SK-N-SH treated with all-trans-retinoic acid at 6 μM for 48 hours (cell line): ENCODE data around the gene SAAL1.

ENCODE experiments used
- ATAC-seq: fragments of 200-7000 bp; cut with Tn5 transposase; 3 replicates; pipeline ENCODE4 v1.9.1; 2020; ENCODE audit warnings: mild to moderate bottlenecking, moderate library complexity
- ARNTL ChIP-seq: fragments of 450-650 bp; formaldehyde crosslinking; IDR thresholded peaks from 2 replicates; pipeline ENCODE4 v1.5.0; 2020; ENCODE audit warnings: low read depth, mild to moderate bottlenecking, moderate library complexity, borderline replicate concordance
- CREB5 ChIP-seq: fragments of 250-450 bp; sonication (Bioruptor Pico); IDR thresholded peaks from 2 replicates; pipeline ENCODE4 v1.5.1; 2020; ENCODE audit warnings: low read depth, mild to moderate bottlenecking, moderate library complexity
- CSDC2 ChIP-seq: fragments of 250-450 bp; sonication (Bioruptor Pico); IDR thresholded peaks from 2 replicates; pipeline ENCODE4 v1.5.0; 2020; ENCODE audit warnings: mild to moderate bottlenecking, moderate library complexity
- ESRRG ChIP-seq: fragments of 250-450 bp; sonication (Bioruptor Pico); IDR thresholded peaks from 2 replicates; pipeline ENCODE4 v1.6.1; 2021; ENCODE audit warnings: mild to moderate bottlenecking
- GLIS3 ChIP-seq: fragments of 250-450 bp; sonication (Bioruptor Pico); IDR thresholded peaks from 2 replicates; pipeline ENCODE4 v1.5.0; 2020; ENCODE audit warnings: mild to moderate bottlenecking, moderate library complexity
- ISL1 ChIP-seq: fragments of 250-450 bp; sonication (Bioruptor Pico); IDR thresholded peaks from 2 replicates; pipeline ENCODE4 v2.1.2; 2022; ENCODE audit warnings: mild to moderate bottlenecking, moderate library complexity
- PATZ1 ChIP-seq: fragments of 250-450 bp; sonication (Bioruptor Pico); IDR thresholded peaks from 2 replicates; pipeline ENCODE4 v1.8.0; 2020; ENCODE audit warnings: mild to moderate bottlenecking, moderate library complexity, borderline replicate concordance
- POU6F1 ChIP-seq: fragments of 250-450 bp; sonication (Bioruptor Pico); IDR thresholded peaks from 2 replicates; pipeline ENCODE4 v1.8.0; 2021; ENCODE audit warnings: low read depth, mild to moderate bottlenecking, moderate library complexity, borderline replicate concordance
- PPARA ChIP-seq: fragments of 250-450 bp; sonication (Bioruptor Pico); IDR thresholded peaks from 2 replicates; pipeline ENCODE4 v1.5.0; 2020; ENCODE audit warnings: mild to moderate bottlenecking, borderline replicate concordance
- RARB ChIP-seq: fragments of 250-450 bp; sonication (Bioruptor Pico); IDR thresholded peaks from 2 replicates; pipeline ENCODE4 v1.8.0; 2021; ENCODE audit warnings: mild to moderate bottlenecking, moderate library complexity
- SNAI2 ChIP-seq: fragments of 250-450 bp; sonication (Bioruptor Pico); IDR thresholded peaks from 2 replicates; pipeline ENCODE4 v1.5.0; 2020; ENCODE audit warnings: mild to moderate bottlenecking, moderate library complexity
- TCF4 ChIP-seq: fragments of 250-450 bp; sonication (Bioruptor Pico); IDR thresholded peaks from 2 replicates; pipeline ENCODE4 v1.8.0; 2021; ENCODE audit warnings: mild to moderate bottlenecking, moderate library complexity, borderline replicate concordance
- TOX ChIP-seq: fragments of 250-450 bp; sonication (Bioruptor Pico); IDR thresholded peaks from 2 replicates; pipeline ENCODE4 v1.8.0; 2021; ENCODE audit warnings: mild to moderate bottlenecking, moderate library complexity, borderline replicate concordance
- ZC3H10 ChIP-seq: fragments of 250-450 bp; sonication (Bioruptor Pico); IDR thresholded peaks from 2 replicates; pipeline ENCODE4 v1.5.1; 2021; ENCODE audit warnings: mild to moderate bottlenecking, moderate library complexity
- ZFP30 ChIP-seq: fragments of 450-650 bp; formaldehyde crosslinking; IDR thresholded peaks from 2 replicates; pipeline ENCODE4 v1.5.0; 2022; ENCODE audit warnings: mild to moderate bottlenecking, moderate library complexity
- ZNF565 ChIP-seq: fragments of 450-650 bp; formaldehyde crosslinking; conservative IDR thresholded peaks from 2 replicates; pipeline ENCODE4 v1.5.0; 2020; ENCODE audit warnings: low read depth, mild to moderate bottlenecking, moderate library complexity
- ZNF70 ChIP-seq: fragments of 450-650 bp; formaldehyde crosslinking; IDR thresholded peaks from 2 replicates; pipeline ENCODE4 v1.5.0; 2020; ENCODE audit warnings: mild to moderate bottlenecking, moderate library complexity
- ZNF8 ChIP-seq: fragments of 450-650 bp; formaldehyde crosslinking; IDR thresholded peaks from 2 replicates; pipeline ENCODE4 v1.5.0; 2020; ENCODE audit warnings: mild to moderate bottlenecking, moderate library complexity
- TF ChIP-seq, protein P1 (sequence below): fragments of 250-450 bp; sonication (Bioruptor Pico); IDR thresholded peaks from 2 replicates; pipeline ENCODE4 v1.5.1; 2021; ENCODE audit warnings: mild to moderate bottlenecking, moderate library complexity
- TF ChIP-seq, protein P2 (sequence below): fragments of 250-450 bp; sonication (Bioruptor Pico); IDR thresholded peaks from 2 replicates; pipeline ENCODE4 v1.5.0; 2020; ENCODE audit warnings: mild to moderate bottlenecking, moderate library complexity

SAAL1 gene

DNA sequence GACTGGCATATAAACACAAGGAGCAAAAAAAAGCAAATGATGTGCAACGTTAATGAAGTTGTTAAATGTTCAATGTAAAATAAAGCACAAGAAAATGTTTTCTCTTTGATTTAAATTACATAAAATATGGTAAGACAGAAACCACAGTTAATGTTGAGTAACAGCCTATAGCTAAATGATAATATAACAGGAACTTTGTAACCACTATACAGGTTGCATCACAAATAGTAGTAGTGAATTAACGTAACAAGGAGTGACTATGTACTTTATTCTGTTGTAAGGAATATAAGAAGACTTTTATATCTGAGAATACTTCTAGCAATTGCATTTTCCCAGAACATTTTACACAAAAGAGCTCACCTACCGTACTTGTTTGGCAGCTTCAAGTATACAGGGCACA lies 16.9 kb downstream of the SAAL1 start:
- no peak for TF ChIP-seq POU6F1 (CRISPR knock-in tag)
- ATAC-seq: no peak

DNA sequence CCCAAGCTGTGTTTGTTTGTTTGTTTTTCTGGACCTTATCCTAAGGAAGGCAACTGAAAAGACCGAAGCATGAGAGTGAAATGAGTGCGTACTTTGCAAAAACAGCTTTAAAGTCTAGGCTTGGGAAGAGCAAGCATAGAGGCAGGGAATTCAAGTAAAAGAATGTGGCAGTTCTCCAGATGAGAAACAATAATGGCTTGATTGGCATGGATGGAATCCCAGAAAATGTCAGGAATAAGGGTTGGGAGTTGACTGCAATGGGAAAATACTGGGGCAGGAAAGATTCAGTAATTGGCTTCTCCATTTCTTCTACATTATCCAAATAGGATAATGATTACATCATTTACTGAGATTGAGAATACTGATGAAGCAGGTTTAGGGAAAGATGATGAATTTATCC lies 17.5 kb downstream of the SAAL1 start:
- no peak for ATAC-seq

GRCh38 chr11:18081551-18081950 lies 24.3 kb downstream of the SAAL1 start:
- no peak for ATAC-seq
- TF ChIP-seq PATZ1 (CRISPR knock-in tag) (no peak), ZC3H10 (CRISPR knock-in tag) (no peak), GLIS3 (CRISPR knock-in tag) (no peak), ZNF565 (no peak), CREB5 (CRISPR knock-in tag) (no peak), ZNF8 (CRISPR knock-in tag) (no peak), SNAI2 (CRISPR knock-in tag) (no peak), ARNTL (no peak), CSDC2 (CRISPR knock-in tag) (no peak), ZNF70 (CRISPR knock-in tag) (no peak)
- TF ChIP-seq, protein P1, sequence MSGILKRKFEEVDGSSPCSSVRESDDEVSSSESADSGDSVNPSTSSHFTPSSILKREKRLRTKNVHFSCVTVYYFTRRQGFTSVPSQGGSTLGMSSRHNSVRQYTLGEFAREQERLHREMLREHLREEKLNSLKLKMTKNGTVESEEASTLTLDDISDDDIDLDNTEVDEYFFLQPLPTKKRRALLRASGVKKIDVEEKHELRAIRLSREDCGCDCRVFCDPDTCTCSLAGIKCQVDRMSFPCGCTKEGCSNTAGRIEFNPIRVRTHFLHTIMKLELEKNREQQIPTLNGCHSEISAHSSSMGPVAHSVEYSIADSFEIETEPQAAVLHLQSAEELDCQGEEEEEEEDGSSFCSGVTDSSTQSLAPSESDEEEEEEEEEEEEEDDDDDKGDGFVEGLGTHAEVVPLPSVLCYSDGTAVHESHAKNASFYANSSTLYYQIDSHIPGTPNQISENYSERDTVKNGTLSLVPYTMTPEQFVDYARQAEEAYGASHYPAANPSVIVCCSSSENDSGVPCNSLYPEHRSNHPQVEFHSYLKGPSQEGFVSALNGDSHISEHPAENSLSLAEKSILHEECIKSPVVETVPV (CRISPR knock-in tag): no peak

More for the DNA sequence above, 17.5 kb downstream of the SAAL1 start:
- TF ChIP-seq PPARA (CRISPR knock-in tag) (no peak), PATZ1 (CRISPR knock-in tag) (no peak), ZNF8 (CRISPR knock-in tag) (no peak), ISL1 (CRISPR knock-in tag) (no peak), CREB5 (CRISPR knock-in tag) (no peak), RARB (CRISPR knock-in tag) (no peak), ARNTL (no peak), ESRRG (CRISPR knock-in tag) (no peak), TOX (CRISPR knock-in tag) (no peak), ZNF565 (no peak), ZC3H10 (CRISPR knock-in tag) (no peak), ZFP30 (CRISPR knock-in tag) (no peak), TCF4 (CRISPR knock-in tag) (no peak)
- TF ChIP-seq, protein P1 (CRISPR knock-in tag): no peak
- TF ChIP-seq, protein P2, sequence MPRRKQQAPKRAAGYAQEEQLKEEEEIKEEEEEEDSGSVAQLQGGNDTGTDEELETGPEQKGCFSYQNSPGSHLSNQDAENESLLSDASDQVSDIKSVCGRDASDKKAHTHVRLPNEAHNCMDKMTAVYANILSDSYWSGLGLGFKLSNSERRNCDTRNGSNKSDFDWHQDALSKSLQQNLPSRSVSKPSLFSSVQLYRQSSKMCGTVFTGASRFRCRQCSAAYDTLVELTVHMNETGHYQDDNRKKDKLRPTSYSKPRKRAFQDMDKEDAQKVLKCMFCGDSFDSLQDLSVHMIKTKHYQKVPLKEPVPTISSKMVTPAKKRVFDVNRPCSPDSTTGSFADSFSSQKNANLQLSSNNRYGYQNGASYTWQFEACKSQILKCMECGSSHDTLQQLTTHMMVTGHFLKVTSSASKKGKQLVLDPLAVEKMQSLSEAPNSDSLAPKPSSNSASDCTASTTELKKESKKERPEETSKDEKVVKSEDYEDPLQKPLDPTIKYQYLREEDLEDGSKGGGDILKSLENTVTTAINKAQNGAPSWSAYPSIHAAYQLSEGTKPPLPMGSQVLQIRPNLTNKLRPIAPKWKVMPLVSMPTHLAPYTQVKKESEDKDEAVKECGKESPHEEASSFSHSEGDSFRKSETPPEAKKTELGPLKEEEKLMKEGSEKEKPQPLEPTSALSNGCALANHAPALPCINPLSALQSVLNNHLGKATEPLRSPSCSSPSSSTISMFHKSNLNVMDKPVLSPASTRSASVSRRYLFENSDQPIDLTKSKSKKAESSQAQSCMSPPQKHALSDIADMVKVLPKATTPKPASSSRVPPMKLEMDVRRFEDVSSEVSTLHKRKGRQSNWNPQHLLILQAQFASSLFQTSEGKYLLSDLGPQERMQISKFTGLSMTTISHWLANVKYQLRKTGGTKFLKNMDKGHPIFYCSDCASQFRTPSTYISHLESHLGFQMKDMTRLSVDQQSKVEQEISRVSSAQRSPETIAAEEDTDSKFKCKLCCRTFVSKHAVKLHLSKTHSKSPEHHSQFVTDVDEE (CRISPR knock-in tag): no peak
- TF ChIP-seq, all 23 proteins: peak for 0
